ENCODE data around the gene FBXL19. TPM values are rescaled to one million over a fixed set of nuclear protein-coding genes. Genes with fewer than 3 reads are reported as not detected.

Gene FBXL19
- total RNA-seq, 1 donor from 2014 or later: 6.3 TPM

GRCh38 chr16:30958175-30959079 is 35.1 kb downstream of the FBXL19 start:
- Histone ChIP-seq H3K36me3 (peaks cover 39% of the 10 kb centered on the region), H3K27me3 (ENCODE audit: low read depth) (no peaks in the 10 kb centered on the region), H3K9me3 (replicated peaks) (no peaks in the 10 kb centered on the region), H3K27ac (replicated peaks) (peak overlapping the region; percentile 100), H3K4me1 (peaks cover 37% of the 10 kb centered on the region), H3K4me3 (peak overlapping the region; percentile 83)
- peak; percentile 43 for DNase-seq
- intact Hi-C loops (cut with micrococcal nuclease): no loop called here
- no peak for TF ChIP-seq CTCF (IDR thresholded peaks at IDR 0.05; ENCODE audit: borderline replicate concordance)

GRCh38 chr16:30961384-30961783 is 38.0 kb downstream of the FBXL19 start:
- TF ChIP-seq CTCF (IDR thresholded peaks at IDR 0.05; ENCODE audit: borderline replicate concordance): no peak
- Histone ChIP-seq H3K4me3 (no peak overlapping the region), H3K4me1 (peaks cover 22% of the 10 kb centered on the region), H3K9me3 (replicated peaks) (no peaks in the 10 kb centered on the region), H3K27me3 (ENCODE audit: low read depth) (no peaks in the 10 kb centered on the region), H3K36me3 (peaks cover 69% of the 10 kb centered on the region), H3K27ac (replicated peaks) (no peak overlapping the region)
- no peak for DNase-seq
- intact Hi-C loops (cut with micrococcal nuclease): no loop called here

- Histone ChIP-seq H3K27me3 (ENCODE audit: low read depth) (no peaks in the 10 kb centered on the region), H3K4me3 (no peak overlapping the region), H3K36me3 (peaks cover 95% of the 10 kb centered on the region), H3K27ac (replicated peaks) (no peak overlapping the region), H3K4me1 (peaks cover 5% of the 10 kb centered on the region), H3K9me3 (replicated peaks) (no peaks in the 10 kb centered on the region)
- intact Hi-C loops (cut with micrococcal nuclease): no loop called here
- DNase-seq: no peak
- no peak for TF ChIP-seq CTCF (IDR thresholded peaks at IDR 0.05; ENCODE audit: borderline replicate concordance)
These were observed 40.6 kb downstream of the FBXL19 start for GRCh38 chr16:30963925-30964511.

GRCh38 chr16:30964574-30965226 is 41.3 kb downstream of the FBXL19 start:
- Histone ChIP-seq H3K9me3 (replicated peaks) (no peaks in the 10 kb centered on the region), H3K4me1 (no peaks in the 10 kb centered on the region), H3K27me3 (ENCODE audit: low read depth) (no peaks in the 10 kb centered on the region), H3K36me3 (peaks cover 100% of the 10 kb centered on the region), H3K27ac (replicated peaks) (no peak overlapping the region), H3K4me3 (no peak overlapping the region)
- intact Hi-C loops (cut with micrococcal nuclease): no loop called here
- no peak for DNase-seq
- no peak for TF ChIP-seq CTCF (IDR thresholded peaks at IDR 0.05; ENCODE audit: borderline replicate concordance)

- H3K27me3 ChIP-seq (ENCODE audit: low read depth): no peaks in the 10 kb centered on the region
- no peak for TF ChIP-seq CTCF (IDR thresholded peaks at IDR 0.05; ENCODE audit: borderline replicate concordance)
- peaks cover 100% of the 10 kb centered on the region for H3K36me3 ChIP-seq
- no peak overlapping the region for H3K27ac ChIP-seq (replicated peaks)
- DNase-seq: no peak
- intact Hi-C loops (cut with micrococcal nuclease): no loop called here
- no peaks in the 10 kb centered on the region for H3K4me1 ChIP-seq
- H3K9me3 ChIP-seq (replicated peaks): no peaks in the 10 kb centered on the region
- no peak overlapping the region for H3K4me3 ChIP-seq
These were observed 42.1 kb downstream of the FBXL19 start for GRCh38 chr16:30965436-30965835.
